WTC11 (cell line): ENCODE results near the gene CAPN13. TPM values are rescaled to one million over a fixed set of nuclear protein-coding genes. Genes with fewer than 3 reads are reported as not detected.

Experiments used
- ATAC-seq: fragments of 200-7000 bp; cut with Tn5 transposase; 2 replicates; pipeline ENCODE4 v1.10.0; 2021; ENCODE audit warnings: mild to moderate bottlenecking, moderate library complexity
- CTCF ChIA-PET: fragments of 300-600 bp; sonication (Branson Sonifier 250); formaldehyde crosslinking; loops from one replicate; lab custom pipeline; 2021; ENCODE audit warnings: antibody characterized with exemption; lab: Charles Lee
- POLR2A ChIA-PET: fragments of 350-600 bp; sonication (Branson Sonifier 250); formaldehyde crosslinking; loops from one replicate; lab custom pipeline; 2021; ENCODE audit warnings: antibody characterized with exemption; lab: Charles Lee
- DNase-seq: peaks from one replicate; pipeline ENCODE4 v3.0.0; 2021; ENCODE audit warnings: low spot score
- H3K27ac Mint-ChIP-seq: 2 replicates; pipeline ENCODE4 v1.8.0; 2021; ENCODE audit warnings: mixed read lengths
- H3K27me3 Mint-ChIP-seq: 2 replicates; pipeline ENCODE4 v1.8.0; 2021; ENCODE audit warnings: low read depth, mild to moderate bottlenecking, moderate library complexity, mixed read lengths
- H3K36me3 Mint-ChIP-seq: 2 replicates; pipeline ENCODE4 v1.8.0; 2021; ENCODE audit warnings: mixed read lengths
- H3K4me1 Mint-ChIP-seq: 2 replicates; pipeline ENCODE4 v1.8.0; 2022; ENCODE audit warnings: mixed read lengths
- H3K4me3 Mint-ChIP-seq: 2 replicates; pipeline ENCODE4 v1.8.0; 2021; ENCODE audit warnings: mild to moderate bottlenecking, moderate library complexity, mixed read lengths
- H3K9me3 Mint-ChIP-seq: 2 replicates; pipeline ENCODE4 v1.8.0; 2021; ENCODE audit warnings: mixed read lengths
- ATF6 ChIP-seq: sonication (generic); formaldehyde crosslinking; IDR thresholded peaks from 2 replicates; pipeline ENCODE4 v1.8.1; 2023; ENCODE audit warnings: mild to moderate bottlenecking, missing genetic modification reagents
- CBFB ChIP-seq: sonication (generic); formaldehyde crosslinking; IDR thresholded peaks from 2 replicates; pipeline ENCODE4 v1.8.1; 2022; ENCODE audit warnings: mild to moderate bottlenecking, low read depth, missing genetic modification reagents
- CREB1 ChIP-seq: sonication (generic); formaldehyde crosslinking; IDR thresholded peaks from 2 replicates; pipeline ENCODE4 v1.8.0; 2023; ENCODE audit warnings: mild to moderate bottlenecking, missing genetic modification reagents
- E2F1 ChIP-seq: sonication (generic); formaldehyde crosslinking; IDR thresholded peaks from 2 replicates; pipeline ENCODE4 v1.8.0; 2022; ENCODE audit warnings: mild to moderate bottlenecking, missing genetic modification reagents
- ELF4 ChIP-seq: sonication (generic); formaldehyde crosslinking; IDR thresholded peaks from 2 replicates; pipeline ENCODE4 v1.8.1; 2022; ENCODE audit warnings: low read depth, mild to moderate bottlenecking, moderate library complexity, missing genetic modification reagents
- FOXJ3 ChIP-seq: sonication (generic); formaldehyde crosslinking; IDR thresholded peaks from 2 replicates; pipeline ENCODE4 v1.9.0; 2021; ENCODE audit warnings: missing genetic modification reagents, mild to moderate bottlenecking, borderline replicate concordance
- FOXK1 ChIP-seq: sonication (generic); formaldehyde crosslinking; IDR thresholded peaks from 2 replicates; pipeline ENCODE4 v1.8.0; 2022; ENCODE audit warnings: mild to moderate bottlenecking, moderate library complexity, missing genetic modification reagents
- IRF1 ChIP-seq: sonication (generic); formaldehyde crosslinking; IDR thresholded peaks from 2 replicates; pipeline ENCODE4 v1.8.0; 2023; ENCODE audit warnings: missing genetic modification reagents
- IRF2 ChIP-seq: sonication (generic); formaldehyde crosslinking; IDR thresholded peaks from 2 replicates; pipeline ENCODE4 v1.8.0; 2022; ENCODE audit warnings: low read depth, missing genetic modification reagents, borderline replicate concordance
- MAX ChIP-seq: sonication (generic); formaldehyde crosslinking; IDR thresholded peaks from 2 replicates; pipeline ENCODE4 v1.8.0; 2022; ENCODE audit warnings: mild to moderate bottlenecking, missing genetic modification reagents
- PREB ChIP-seq: sonication (generic); formaldehyde crosslinking; IDR thresholded peaks from 2 replicates; pipeline ENCODE4 v1.8.1; 2022; ENCODE audit warnings: mild to moderate bottlenecking, missing genetic modification reagents, moderate library complexity, borderline replicate concordance
- PRRX2 ChIP-seq: fragments of 250-450 bp; sonication (Bioruptor Pico); IDR thresholded peaks from 2 replicates; pipeline ENCODE4 v1.8.0; 2021; ENCODE audit warnings: mild to moderate bottlenecking
- SMAD4 ChIP-seq: sonication (generic); formaldehyde crosslinking; IDR thresholded peaks from 2 replicates; pipeline ENCODE4 v1.8.0; 2022; ENCODE audit warnings: mild to moderate bottlenecking, missing genetic modification reagents
- TCF7 ChIP-seq: sonication (generic); formaldehyde crosslinking; IDR thresholded peaks from 2 replicates; pipeline ENCODE4 v1.8.0; 2022; ENCODE audit warnings: mild to moderate bottlenecking, low read depth, missing genetic modification reagents, moderate library complexity
- TEAD4 ChIP-seq: sonication (generic); formaldehyde crosslinking; IDR thresholded peaks from 2 replicates; pipeline ENCODE4 v1.8.0; 2022; ENCODE audit warnings: mild to moderate bottlenecking, missing genetic modification reagents
- USF1 ChIP-seq: sonication (generic); formaldehyde crosslinking; IDR thresholded peaks from 2 replicates; pipeline ENCODE4 v1.8.0; 2022; ENCODE audit warnings: mild to moderate bottlenecking, missing genetic modification reagents
- ZBTB43 ChIP-seq: sonication (generic); formaldehyde crosslinking; IDR thresholded peaks from 2 replicates; pipeline ENCODE4 v1.8.1; 2023; ENCODE audit warnings: mild to moderate bottlenecking, missing genetic modification reagents
- ZNF219 ChIP-seq: sonication (generic); formaldehyde crosslinking; IDR thresholded peaks from 2 replicates; pipeline ENCODE4 v1.8.0; 2023; ENCODE audit warnings: missing genetic modification reagents, mild to moderate bottlenecking, borderline replicate concordance
- ZNF232 ChIP-seq: sonication (generic); formaldehyde crosslinking; IDR thresholded peaks from 2 replicates; pipeline ENCODE4 v1.8.0; 2022; ENCODE audit warnings: mild to moderate bottlenecking, missing genetic modification reagents
- ZNF425 ChIP-seq: fragments of 250-450 bp; sonication (Bioruptor Pico); conservative IDR thresholded peaks from 2 replicates; pipeline ENCODE4 v1.9.0; 2021; ENCODE audit warnings: mild to moderate bottlenecking
- total RNA-seq: library from RNA; stranded (reverse); gene quantifications from 3 replicates; pipeline ENCODE4 v1.2.3, GENCODE V29; 2021

Gene CAPN13
- total RNA-seq, 1 experiment from 2014 or later, result 1.7 TPM

GRCh38 chr2:30770816-30771576 lies 36.2 kb downstream of the CAPN13 start:
- Mint-ChIP-seq H3K27ac (no peak overlapping the region), H3K36me3 (no peaks in the 10 kb centered on the region), H3K27me3 (no peaks in the 10 kb centered on the region), H3K4me3 (no peak overlapping the region), H3K9me3 (no peaks in the 10 kb centered on the region), H3K4me1 (peaks cover 8% of the 10 kb centered on the region)
- DNase-seq, result no peak
- CTCF ChIA-PET, result interaction anchor here (1.0 kb wide), 1 partner anchor 32 kb away, joined by 7 read pairs; no protein-coding TSS in a partner anchor
- ATAC-seq, result no peak
- POLR2A ChIA-PET, result no interaction called here
- TF ChIP-seq CREB1 (CRISPR knock-in tag) (no peak), CBFB (no peak), ZBTB43 (CRISPR knock-in tag) (no peak), IRF1 (CRISPR knock-in tag) (no peak), PRRX2 (CRISPR knock-in tag) (no peak), TCF7 (CRISPR knock-in tag) (no peak), ELF4 (CRISPR knock-in tag) (no peak), ZNF425 (CRISPR knock-in tag) (no peak), ZNF232 (CRISPR knock-in tag) (no peak), FOXJ3 (CRISPR knock-in tag) (no peak), ATF6 (CRISPR knock-in tag) (no peak), IRF2 (CRISPR knock-in tag) (no peak), TEAD4 (no peak), MAX (CRISPR knock-in tag) (no peak), FOXK1 (no peak), USF1 (no peak), ZNF219 (CRISPR knock-in tag) (no peak), SMAD4 (CRISPR knock-in tag) (no peak), PREB (CRISPR knock-in tag) (no peak), E2F1 (CRISPR knock-in tag) (no peak)
